Caco-2 (cell line): ENCODE measurements around the gene R3HDM2. TPM values are rescaled to one million over a fixed set of nuclear protein-coding genes. Genes with fewer than 3 reads are reported as not detected.

Experiments used
- BruUV-seq: library from RNA; stranded (reverse); fragments of 400-500 nt; replicated peaks from 2 replicates; lab custom pipeline; 2021; lab: Mats Ljungman, UMichigan
- CTCF ChIA-PET: fragments of 300-600 bp; sonication (Branson Sonifier 250); formaldehyde crosslinking; loops from one replicate; lab custom pipeline; 2022; ENCODE audit warnings: antibody characterized with exemption; lab: Charles Lee
- POLR2A ChIA-PET: fragments of 300-600 bp; sonication (Branson Sonifier 250); formaldehyde crosslinking; loops from one replicate; lab custom pipeline; 2022; ENCODE audit warnings: antibody characterized with exemption; lab: Charles Lee
- DNase-seq, 2 experiments: peaks; one replicate each; pipeline versions ENCODE4 v3.0.0 to v3.0.0-alpha.2; 2020 to 2022
- H3K27me3 ChIP-seq: replicated peaks from 2 replicates; pipeline ENCODE4 v1.6.0; 2011; ENCODE audit warnings: low read length; ENCODE audit not compliant: control insufficient read depth, insufficient read depth
- H3K36me3 ChIP-seq: 2 replicates; pipeline ENCODE4 v1.5.1; 2011; ENCODE audit warnings: low read length; ENCODE audit not compliant: control insufficient read depth, insufficient read depth
- H3K4me1 ChIP-seq: fragments of 250-450 bp; sonication (Bioruptor Pico); 2 replicates; pipeline ENCODE4 v1.5.1; 2020; ENCODE audit warnings: mild to moderate bottlenecking
- H3K4me3 ChIP-seq: 2 replicates; pipeline ENCODE4 v1.5.1; 2011; ENCODE audit warnings: low read depth, mild to moderate bottlenecking, control low read depth, low read length
- H3K9me3 ChIP-seq: fragments of 250-450 bp; sonication (Bioruptor Pico); 2 replicates; pipeline ENCODE4 v1.5.1; 2020; ENCODE audit warnings: mild to moderate bottlenecking, moderate library complexity
- H3K27ac Mint-ChIP-seq: one replicate; pipeline ENCODE4 v1.8.0; 2022; ENCODE audit warnings: mixed read lengths; ENCODE audit not compliant: unreplicated experiment
- H3K27me3 Mint-ChIP-seq: one replicate; pipeline ENCODE4 v1.8.0; 2022; ENCODE audit warnings: mixed read lengths; ENCODE audit not compliant: insufficient read depth, unreplicated experiment
- H3K36me3 Mint-ChIP-seq: one replicate; pipeline ENCODE4 v1.8.0; 2022; ENCODE audit warnings: mild to moderate bottlenecking, mixed read lengths; ENCODE audit not compliant: insufficient read depth, unreplicated experiment
- H3K4me1 Mint-ChIP-seq: one replicate; pipeline ENCODE4 v1.8.0; 2022; ENCODE audit warnings: low read depth, mixed read lengths; ENCODE audit not compliant: unreplicated experiment
- H3K4me3 Mint-ChIP-seq: one replicate; pipeline ENCODE4 v1.8.0; 2022; ENCODE audit warnings: mild to moderate bottlenecking, moderate library complexity, mixed read lengths; ENCODE audit not compliant: unreplicated experiment
- H3K9me3 Mint-ChIP-seq: one replicate; pipeline ENCODE4 v1.8.0; 2022; ENCODE audit warnings: mixed read lengths; ENCODE audit not compliant: unreplicated experiment
- intact Hi-C: fragments of 100-400 bp; cut with micrococcal nuclease; formaldehyde crosslinking; loops from one replicate; pipeline ENCODE4 v1.10.0; 2022; ENCODE audit not compliant: unreplicated experiment
- total RNA-seq: library from RNA; stranded (reverse); gene quantifications from 2 replicates; pipeline ENCODE4 v1.2.3, GENCODE V29; 2022
- TF ChIP-seq, protein P1 (sequence below), 2 experiments: fragments of 200-600 bp in 1 of 2; IDR thresholded peaks; 1 replicate in 1 of 2; 2 replicates in 1 of 2; pipeline versions ENCODE4 v1.5.1 to v1.8.0; 2011 to 2022; ENCODE audit warnings: antibody characterized with exemption in 1 of 2, control low read depth in 1 of 2, inconsistent platforms in 1 of 2, low read depth in 1 of 2, low read length in 1 of 2, mild to moderate bottlenecking in 1 of 2, moderate library complexity in 1 of 2; ENCODE audit not compliant: insufficient read depth in 1 of 2, severe bottlenecking in 1 of 2, unreplicated experiment in 1 of 2

Gene R3HDM2
- total RNA-seq, 1 experiment from 2014 or later: 33.7 TPM

DNA sequence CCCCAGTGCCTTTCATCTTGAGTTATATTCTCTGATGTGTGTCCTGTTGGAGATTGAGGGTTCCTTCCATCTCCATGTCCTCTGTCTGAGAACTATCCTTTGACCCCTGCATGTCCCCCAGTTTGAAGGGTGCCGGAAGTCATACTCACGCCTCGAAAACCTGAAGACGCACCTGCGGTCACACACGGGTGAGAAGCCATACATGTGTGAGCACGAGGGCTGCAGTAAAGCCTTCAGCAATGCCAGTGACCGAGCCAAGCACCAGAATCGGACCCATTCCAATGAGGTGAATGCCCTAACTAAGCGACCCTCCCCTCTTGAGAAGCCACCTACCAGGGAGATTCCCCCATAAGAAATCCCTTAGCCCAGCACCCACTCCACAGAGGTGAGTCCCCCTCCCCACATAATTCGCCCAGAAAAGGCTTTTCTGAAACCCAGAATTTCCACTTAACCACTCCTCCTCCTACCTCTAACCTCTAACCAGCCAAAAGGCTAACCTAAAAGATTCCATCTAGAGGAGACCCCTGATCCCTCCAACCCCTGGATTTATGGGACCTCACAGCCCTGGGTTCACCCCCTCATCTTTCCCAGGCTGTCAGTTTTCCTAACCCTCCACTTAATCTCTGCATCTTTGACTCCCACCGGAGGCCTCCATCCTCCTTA lies 36.5 kb upstream of the R3HDM2 start:
- H3K4me3 ChIP-seq: no peak overlapping the region
- Mint-ChIP-seq H3K36me3 (no peaks in the 10 kb centered on the region), H3K4me3 (no peak overlapping the region), H3K4me1 (no peaks in the 10 kb centered on the region), H3K27me3 (peaks cover 22% of the 10 kb centered on the region), H3K27ac (no peak overlapping the region), H3K9me3 (no peaks in the 10 kb centered on the region)
- H3K9me3 ChIP-seq: no peaks in the 10 kb centered on the region
- CTCF ChIA-PET: interaction anchor here (0.6 kb wide), 1 partner anchor 9 kb away, joined by 3 read pairs; no protein-coding TSS in a partner anchor
- intact Hi-C loops: no loop called here
- POLR2A ChIA-PET: no interaction called here
- TF ChIP-seq, protein P1, sequence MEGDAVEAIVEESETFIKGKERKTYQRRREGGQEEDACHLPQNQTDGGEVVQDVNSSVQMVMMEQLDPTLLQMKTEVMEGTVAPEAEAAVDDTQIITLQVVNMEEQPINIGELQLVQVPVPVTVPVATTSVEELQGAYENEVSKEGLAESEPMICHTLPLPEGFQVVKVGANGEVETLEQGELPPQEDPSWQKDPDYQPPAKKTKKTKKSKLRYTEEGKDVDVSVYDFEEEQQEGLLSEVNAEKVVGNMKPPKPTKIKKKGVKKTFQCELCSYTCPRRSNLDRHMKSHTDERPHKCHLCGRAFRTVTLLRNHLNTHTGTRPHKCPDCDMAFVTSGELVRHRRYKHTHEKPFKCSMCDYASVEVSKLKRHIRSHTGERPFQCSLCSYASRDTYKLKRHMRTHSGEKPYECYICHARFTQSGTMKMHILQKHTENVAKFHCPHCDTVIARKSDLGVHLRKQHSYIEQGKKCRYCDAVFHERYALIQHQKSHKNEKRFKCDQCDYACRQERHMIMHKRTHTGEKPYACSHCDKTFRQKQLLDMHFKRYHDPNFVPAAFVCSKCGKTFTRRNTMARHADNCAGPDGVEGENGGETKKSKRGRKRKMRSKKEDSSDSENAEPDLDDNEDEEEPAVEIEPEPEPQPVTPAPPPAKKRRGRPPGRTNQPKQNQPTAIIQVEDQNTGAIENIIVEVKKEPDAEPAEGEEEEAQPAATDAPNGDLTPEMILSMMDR (IDR thresholded peaks at IDR 0.05; ENCODE audit: insufficient read depth in 1 of 2, low read depth in 1 of 2, low read length in 1 of 2, severe bottlenecking in 1 of 2, unreplicated experiment in 1 of 2): no peak
- H3K27me3 ChIP-seq: no peaks in the 10 kb centered on the region; the same call in 1 of the 2 replicates
- H3K36me3 ChIP-seq: no peaks in the 10 kb centered on the region
- no peaks in the 10 kb centered on the region for H3K4me1 ChIP-seq
- no TSS peak for BruUV-seq
- no peak for DNase-seq

DNA sequence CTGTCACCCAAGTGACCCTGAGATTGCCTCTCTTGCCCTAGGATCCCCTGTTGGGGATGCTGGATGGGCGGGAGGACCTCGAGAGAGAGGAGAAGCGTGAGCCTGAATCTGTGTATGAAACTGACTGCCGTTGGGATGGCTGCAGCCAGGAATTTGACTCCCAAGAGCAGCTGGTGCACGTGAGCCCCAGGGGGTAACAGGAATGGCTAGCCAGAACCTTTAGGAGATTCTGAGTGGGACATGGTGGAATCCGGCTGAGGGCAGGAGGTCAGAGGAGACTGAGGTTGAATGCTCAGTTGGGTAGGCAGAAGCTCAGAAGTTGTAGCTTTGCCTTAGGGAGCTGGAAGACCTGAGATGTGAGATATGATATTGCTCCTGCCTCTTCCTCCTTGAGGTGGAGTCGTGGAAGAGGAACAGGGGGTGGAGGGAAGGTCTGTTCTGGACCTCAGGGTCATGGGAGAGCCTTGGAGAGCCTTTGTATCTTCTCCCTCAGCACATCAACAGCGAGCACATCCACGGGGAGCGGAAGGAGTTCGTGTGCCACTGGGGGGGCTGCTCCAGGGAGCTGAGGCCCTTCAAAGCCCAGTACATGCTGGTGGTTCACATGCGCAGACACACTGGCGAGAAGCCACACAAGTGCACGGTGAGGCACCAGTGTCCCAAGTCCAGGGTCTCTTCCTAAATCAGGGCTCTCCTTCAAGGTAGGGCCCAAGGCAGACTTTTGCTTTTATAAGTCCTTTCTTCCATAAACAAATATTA lies 35.1 kb upstream of the R3HDM2 start:
- CTCF ChIA-PET: no interaction called here
- H3K4me3 ChIP-seq: no peak overlapping the region
- H3K27me3 Mint-ChIP-seq: peaks cover 22% of the 10 kb centered on the region
- no peaks in the 10 kb centered on the region for H3K9me3 Mint-ChIP-seq
- POLR2A ChIA-PET: no interaction called here
- H3K4me1 Mint-ChIP-seq: no peaks in the 10 kb centered on the region
- TF ChIP-seq, protein P1 (IDR thresholded peaks at IDR 0.05; ENCODE audit: insufficient read depth in 1 of 2, low read depth in 1 of 2, low read length in 1 of 2, severe bottlenecking in 1 of 2, unreplicated experiment in 1 of 2): no peak
- H3K27me3 ChIP-seq: no peaks in the 10 kb centered on the region; the same call in 1 of the 2 replicates
- H3K9me3 ChIP-seq: no peaks in the 10 kb centered on the region
- intact Hi-C loops: no loop called here
- DNase-seq: no peak
- no peaks in the 10 kb centered on the region for H3K36me3 Mint-ChIP-seq
- no peak overlapping the region for H3K27ac Mint-ChIP-seq
- no peaks in the 10 kb centered on the region for H3K36me3 ChIP-seq
- BruUV-seq: no TSS peak
- H3K4me3 Mint-ChIP-seq: no peak overlapping the region
- peaks cover 4% of the 10 kb centered on the region for H3K4me1 ChIP-seq

- CTCF ChIA-PET: no interaction called here
- no TSS peak for BruUV-seq
- Histone ChIP-seq H3K9me3 (no peaks in the 10 kb centered on the region), H3K27me3 (no peaks in the 10 kb centered on the region; the same call in 1 of the 2 replicates), H3K36me3 (no peaks in the 10 kb centered on the region), H3K4me3 (no peak overlapping the region), H3K4me1 (peaks cover 10% of the 10 kb centered on the region)
- peaks cover 5% of the 10 kb centered on the region for H3K4me1 Mint-ChIP-seq
- POLR2A ChIA-PET: interaction anchor here (0.6 kb wide), 1 partner anchor 66 kb away, joined by 7 read pairs; no protein-coding TSS in a partner anchor
- no peaks in the 10 kb centered on the region for H3K36me3 Mint-ChIP-seq
- intact Hi-C loops: no loop called here
- peaks cover 25% of the 10 kb centered on the region for H3K27me3 Mint-ChIP-seq
- no peak overlapping the region for H3K27ac Mint-ChIP-seq
- TF ChIP-seq, protein P1 (IDR thresholded peaks at IDR 0.05; ENCODE audit: insufficient read depth in 1 of 2, low read depth in 1 of 2, low read length in 1 of 2, severe bottlenecking in 1 of 2, unreplicated experiment in 1 of 2): no peak
- no peak overlapping the region for H3K4me3 Mint-ChIP-seq
- no peak for DNase-seq
- no peaks in the 10 kb centered on the region for H3K9me3 Mint-ChIP-seq
Observed at GRCh38 chr12:57465030-57465746, 34.3 kb upstream of the R3HDM2 start.
